Natural killer cell (primary cell): ENCODE results near the gene ADD1. TPM values are rescaled to one million over a fixed set of nuclear protein-coding genes. Genes with fewer than 3 reads are reported as not detected.
"Not testable (repeated sequence)": the region's sequence is repeated elsewhere in the genome, so short reads cannot be mapped to it uniquely, and the experiment has no call there.

ENCODE experiments used
- ATAC-seq, 3 donors: fragments of 150-1000 bp in 2 of 3; fragments of 200-7000 bp in 1 of 3; cut with Tn5 transposase; 1 replicate in 1 of 3; 2 replicates in 2 of 3; pipeline ENCODE4 v1.10.0; 2021; ENCODE audit warnings: mild to moderate bottlenecking in 2 of 3, moderate library complexity in 2 of 3
- DNase-seq, 2 donors: peaks; one replicate each; pipeline versions ENCODE4 v3.0.0 to v3.0.0-alpha.2; 2013 to 2021; ENCODE audit warnings: mixed read lengths in 1 of 2
- H3K27ac ChIP-seq: one replicate; pipeline ENCODE4 v1.5.1; 2013; ENCODE audit warnings: mild to moderate bottlenecking, low read length
- H3K27me3 ChIP-seq: one replicate; pipeline ENCODE4 v1.6.1; 2013; ENCODE audit warnings: low read length; ENCODE audit not compliant: control insufficient read depth, insufficient read depth
- H3K36me3 ChIP-seq: one replicate; pipeline ENCODE4 v1.6.1; 2013; ENCODE audit warnings: low read length; ENCODE audit not compliant: control insufficient read depth, insufficient read depth
- H3K4me1 ChIP-seq: one replicate; pipeline ENCODE4 v1.6.1; 2013; ENCODE audit warnings: low read length; ENCODE audit not compliant: control insufficient read depth, insufficient read depth
- H3K4me3 ChIP-seq: one replicate; pipeline ENCODE4 v1.5.1; 2013; ENCODE audit warnings: low read length
- H3K9me3 ChIP-seq: one replicate; pipeline ENCODE4 v1.6.1; 2013; ENCODE audit warnings: low read length; ENCODE audit not compliant: control insufficient read depth, insufficient read depth
- H3K27ac Mint-ChIP-seq, 2 donors: one replicate each; pipeline ENCODE4 v1.8.0; 2022; ENCODE audit warnings: mild to moderate bottlenecking in 2 of 2, mixed read lengths in 2 of 2, moderate library complexity in 1 of 2
- H3K27me3 Mint-ChIP-seq, 2 donors: one replicate each; pipeline ENCODE4 v1.8.0; 2022; ENCODE audit warnings: low read depth in 2 of 2, mixed read lengths in 2 of 2
- H3K36me3 Mint-ChIP-seq: one replicate; pipeline ENCODE4 v1.8.0; 2022; ENCODE audit warnings: mixed read lengths
- H3K4me1 Mint-ChIP-seq, 2 donors: one replicate each; pipeline ENCODE4 v1.8.0; 2022; ENCODE audit warnings: mixed read lengths in 2 of 2
- H3K4me3 Mint-ChIP-seq: one replicate; pipeline ENCODE4 v1.8.0; 2022; ENCODE audit warnings: mild to moderate bottlenecking, moderate library complexity, mixed read lengths
- H3K9me3 Mint-ChIP-seq, 2 donors: one replicate each; pipeline ENCODE4 v1.8.0; 2022; ENCODE audit warnings: mixed read lengths in 2 of 2
- WGBS: methylation state at CpG from one replicate; pipeline ENCODE4 v1.1.7; 2013; ENCODE audit warnings: missing lambda C conversion rate; ENCODE audit not compliant: insufficient coverage; 5-methylcytosine and 5-hydroxymethylcytosine counted together
- intact Hi-C: fragments of 100-400 bp; cut with micrococcal nuclease; formaldehyde crosslinking; loops from one replicate; pipeline ENCODE4 v1.14.2; 2022
- total RNA-seq, 4 donors: library from RNA; stranded (reverse); fragments of 120-200 nt in 1 of 4; gene quantifications; one replicate each; pipeline versions ENCODE4 v1.2.3 to v1.2.4, GENCODE V29; 2013 to 2022
- TF ChIP-seq, protein P1 (sequence below): fragments of 200-600 bp; IDR thresholded peaks from one replicate; pipeline ENCODE4 v1.8.0; 2022; ENCODE audit warnings: antibody characterized with exemption

ADD1 gene
- total RNA-seq, 3 donors from 2014 or later (not counting 1 experiment from before 2014, with no cell fraction given), result 383 to 465 (median 452) TPM

- Histone ChIP-seq H3K4me1 (peaks cover 31% of the 10 kb centered on the region), H3K4me3 (no peak overlapping the region), H3K9me3 (no peaks in the 10 kb centered on the region), H3K27ac (no peak overlapping the region), H3K36me3 (peaks cover 70% of the 10 kb centered on the region), H3K27me3 (no peaks in the 10 kb centered on the region)
- intact Hi-C loops, result no loop called here
- Mint-ChIP-seq H3K27ac (peak overlapping the region in 1 of 2 donors; percentile 73), H3K4me1 (peaks cover 0 to 23% of the 10 kb centered on the region in 2 donors), H3K36me3 (peaks cover 11% of the 10 kb centered on the region), H3K4me3 (no peak overlapping the region), H3K27me3 (no peaks in the 10 kb centered on the region), H3K9me3 (no peaks in the 10 kb centered on the region)
- TF ChIP-seq, protein P1, sequence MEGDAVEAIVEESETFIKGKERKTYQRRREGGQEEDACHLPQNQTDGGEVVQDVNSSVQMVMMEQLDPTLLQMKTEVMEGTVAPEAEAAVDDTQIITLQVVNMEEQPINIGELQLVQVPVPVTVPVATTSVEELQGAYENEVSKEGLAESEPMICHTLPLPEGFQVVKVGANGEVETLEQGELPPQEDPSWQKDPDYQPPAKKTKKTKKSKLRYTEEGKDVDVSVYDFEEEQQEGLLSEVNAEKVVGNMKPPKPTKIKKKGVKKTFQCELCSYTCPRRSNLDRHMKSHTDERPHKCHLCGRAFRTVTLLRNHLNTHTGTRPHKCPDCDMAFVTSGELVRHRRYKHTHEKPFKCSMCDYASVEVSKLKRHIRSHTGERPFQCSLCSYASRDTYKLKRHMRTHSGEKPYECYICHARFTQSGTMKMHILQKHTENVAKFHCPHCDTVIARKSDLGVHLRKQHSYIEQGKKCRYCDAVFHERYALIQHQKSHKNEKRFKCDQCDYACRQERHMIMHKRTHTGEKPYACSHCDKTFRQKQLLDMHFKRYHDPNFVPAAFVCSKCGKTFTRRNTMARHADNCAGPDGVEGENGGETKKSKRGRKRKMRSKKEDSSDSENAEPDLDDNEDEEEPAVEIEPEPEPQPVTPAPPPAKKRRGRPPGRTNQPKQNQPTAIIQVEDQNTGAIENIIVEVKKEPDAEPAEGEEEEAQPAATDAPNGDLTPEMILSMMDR, result no peak
- ATAC-seq (no peak), DNase-seq (no peak)
- 90% methylated on average over 29 of the region's 30 CpGs for WGBS
Observed at GRCh38 chr4:2944586-2945526, 101.2 kb downstream of the ADD1 start.

GRCh38 chr4:2945619-2946604 lies 102.3 kb downstream of the ADD1 start:
- H3K9me3 Mint-ChIP-seq, H3K27me3 Mint-ChIP-seq, H3K4me3 Mint-ChIP-seq, H3K27me3 ChIP-seq, H3K27ac ChIP-seq, DNase-seq, ATAC-seq, H3K9me3 ChIP-seq, intact Hi-C loops, H3K4me3 ChIP-seq: not testable (repeated sequence)
- Mint-ChIP-seq H3K27ac (peak overlapping the region in 1 of 2 donors; percentile 10), H3K36me3 (peaks cover 21% of the 10 kb centered on the region), H3K4me1 (peaks cover 0 to 23% of the 10 kb centered on the region in 2 donors)
- Histone ChIP-seq H3K4me1 (peaks cover 24% of the 10 kb centered on the region), H3K36me3 (peaks cover 70% of the 10 kb centered on the region)
- WGBS, result 96% methylated on average over 27 of the region's 30 CpGs

GRCh38 chr4:2946812-2947600 lies 103.4 kb downstream of the ADD1 start:
- Mint-ChIP-seq H3K27me3 (no peaks in the 10 kb centered on the region), H3K27ac (no peak overlapping the region), H3K4me3 (no peak overlapping the region), H3K9me3 (no peaks in the 10 kb centered on the region), H3K4me1 (peaks cover 0 to 23% of the 10 kb centered on the region in 2 donors), H3K36me3 (peaks cover 24% of the 10 kb centered on the region)
- Histone ChIP-seq H3K4me3 (no peak overlapping the region), H3K27me3 (no peaks in the 10 kb centered on the region), H3K36me3 (peaks cover 69% of the 10 kb centered on the region), H3K27ac (no peak overlapping the region), H3K9me3 (no peaks in the 10 kb centered on the region), H3K4me1 (peaks cover 13% of the 10 kb centered on the region)
- intact Hi-C loops, result no loop called here
- ATAC-seq (no peak), DNase-seq (no peak)
- TF ChIP-seq, protein P1, result no peak
- 95% methylated on average over 19 of the region's 19 CpGs for WGBS
